Liver (tissue), 9 donors: Measurements from ENCODE around the gene CYSLTR2. TPM values are rescaled to one million over a fixed set of nuclear protein-coding genes. Genes with fewer than 3 reads are reported as not detected.

Source experiments
- DNase-seq: peaks from one replicate; pipeline ENCODE4 v3.0.0-alpha.2; 2017; ENCODE audit warnings: low spot score
- H3K27ac ChIP-seq, 2 donors: one replicate each; pipeline ENCODE4 v1.7.0; 2013; ENCODE audit warnings: inconsistent platforms in 2 of 2, low read length in 2 of 2, control low read depth in 1 of 2, low read depth in 1 of 2, mild to moderate bottlenecking in 1 of 2
- H3K27me3 ChIP-seq, 4 donors: one replicate each; pipeline versions ENCODE4 v1.6.1 to v1.7.0; 2013; ENCODE audit warnings: low read length in 3 of 4, inconsistent platforms in 1 of 4, mild to moderate bottlenecking in 1 of 4, moderate library complexity in 1 of 4; ENCODE audit not compliant: control insufficient read depth in 4 of 4, insufficient read depth in 4 of 4
- H3K36me3 ChIP-seq, 4 donors: one replicate each; pipeline versions ENCODE4 v1.6.1 to v1.7.0; 2013; ENCODE audit warnings: low read length in 3 of 4, mild to moderate bottlenecking in 3 of 4, low read depth in 1 of 4, moderate library complexity in 1 of 4; ENCODE audit not compliant: control insufficient read depth in 4 of 4, insufficient read depth in 3 of 4
- H3K4me1 ChIP-seq, 4 donors: one replicate each; pipeline versions ENCODE4 v1.6.1 to v1.7.0; 2013; ENCODE audit warnings: low read length in 3 of 4, mild to moderate bottlenecking in 3 of 4, moderate library complexity in 1 of 4; ENCODE audit not compliant: control insufficient read depth in 4 of 4, insufficient read depth in 4 of 4
- H3K4me3 ChIP-seq, 3 donors: one replicate each; pipeline versions ENCODE4 v1.6.1 to v1.7.0; 2013; ENCODE audit warnings: low read length in 3 of 3, control low read depth in 1 of 3, low read depth in 1 of 3, mild to moderate bottlenecking in 1 of 3
- H3K9ac ChIP-seq, 2 donors: one replicate each; pipeline ENCODE4 v1.7.0; 2013; ENCODE audit warnings: low read length in 2 of 2, mild to moderate bottlenecking in 2 of 2, moderate library complexity in 2 of 2, control low read depth in 1 of 2, low read depth in 1 of 2
- H3K9me3 ChIP-seq, 4 donors: one replicate each; pipeline versions ENCODE4 v1.6.1 to v1.7.0; 2013; ENCODE audit warnings: low read length in 3 of 4; ENCODE audit not compliant: control insufficient read depth in 4 of 4
- EGR1 ChIP-seq, 2 donors: IDR thresholded peaks; 2 replicates each; pipeline ENCODE4 v1.6.1; 2016 to 2018; ENCODE audit warnings: antibody characterized with exemption in 2 of 2, low read depth in 2 of 2
- FOXA2 ChIP-seq: IDR thresholded peaks from 2 replicates; pipeline ENCODE4 v1.6.1; 2016; ENCODE audit warnings: antibody characterized with exemption
- GABPA ChIP-seq, 2 donors: IDR thresholded peaks in 1 of 2; conservative IDR thresholded peaks in 1 of 2; 2 replicates each; pipeline ENCODE4 v1.6.1; 2016; ENCODE audit warnings: antibody characterized with exemption in 2 of 2, mild to moderate bottlenecking in 1 of 2, moderate library complexity in 1 of 2
- HNF4A ChIP-seq, 2 donors: conservative IDR thresholded peaks; 2 replicates each; pipeline ENCODE4 v1.6.1; 2016; ENCODE audit warnings: antibody characterized with exemption in 2 of 2, mild to moderate bottlenecking in 2 of 2
- JUND ChIP-seq, 2 donors: IDR thresholded peaks; 2 replicates each; pipeline ENCODE4 v1.6.1; 2016; ENCODE audit warnings: antibody characterized with exemption in 2 of 2
- NR2F2 ChIP-seq: IDR thresholded peaks from 2 replicates; pipeline ENCODE4 v1.6.1; 2016; ENCODE audit warnings: antibody characterized with exemption
- RXRA ChIP-seq, 2 donors: IDR thresholded peaks; 2 replicates each; pipeline ENCODE4 v1.6.1; 2017 to 2018; ENCODE audit warnings: antibody characterized with exemption in 2 of 2, mild to moderate bottlenecking in 1 of 2
- SP1 ChIP-seq: IDR thresholded peaks from 2 replicates; pipeline ENCODE4 v1.6.1; 2018; ENCODE audit warnings: antibody characterized with exemption, mild to moderate bottlenecking
- TAF1 ChIP-seq: conservative IDR thresholded peaks from 2 replicates; pipeline ENCODE4 v1.6.1; 2016; ENCODE audit warnings: antibody characterized with exemption, mild to moderate bottlenecking
- YY1 ChIP-seq: IDR thresholded peaks from 2 replicates; pipeline ENCODE4 v1.6.1; 2016; ENCODE audit warnings: antibody characterized with exemption, mild to moderate bottlenecking
- WGBS: extraction: QIAGEN DNeasy Blood & Tissue Kit; methylation state at CpG from one replicate; pipeline ENCODE4 v1.1.7; 2013; 5-methylcytosine and 5-hydroxymethylcytosine counted together
- polyA plus RNA-seq, 2 donors: library from polyadenylated mRNA; stranded (reverse) in 1 of 2; unstranded in 1 of 2; fragments of 200-250 nt in 1 of 2; fragments of >200 nt in 1 of 2; fragmentation: Nextera tagmentation in 1 of 2; extraction: Ambion mirVana in 1 of 2; gene quantifications; one replicate each; pipeline versions ENCODE4 v1.2.1 to v1.2.3, GENCODE V29; 2013 to 2015
- total RNA-seq, 2 donors: library from RNA; depleted of rRNA; stranded (reverse); fragments of >200 nt; gene quantifications; one replicate each; pipeline ENCODE4 v1.2.3, GENCODE V29; 2014
- TF ChIP-seq, protein P1 (sequence below): IDR thresholded peaks from 2 replicates; pipeline ENCODE4 v1.6.1; 2016; ENCODE audit warnings: antibody characterized with exemption
- TF ChIP-seq, protein P2 (sequence below): IDR thresholded peaks from 2 replicates; pipeline ENCODE4 v1.6.1; 2016; ENCODE audit warnings: antibody characterized with exemption, mild to moderate bottlenecking
- TF ChIP-seq, protein P3 (sequence below): IDR thresholded peaks from 2 replicates; pipeline ENCODE4 v1.6.1; 2016; ENCODE audit warnings: antibody characterized with exemption
- TF ChIP-seq, protein P4 (sequence below): IDR thresholded peaks from 2 replicates; pipeline ENCODE4 v1.6.1; 2016; ENCODE audit warnings: antibody characterized with exemption
- donor health status: healthy.
- donor health status: healthy.
- donor health status: healthy.
- donor health status: healthy.
- donor health status: healthy.

CYSLTR2 gene
- total and polyA plus RNA-seq, 4 donors: 0.07 to 0.37 (median 0.15) TPM

DNA sequence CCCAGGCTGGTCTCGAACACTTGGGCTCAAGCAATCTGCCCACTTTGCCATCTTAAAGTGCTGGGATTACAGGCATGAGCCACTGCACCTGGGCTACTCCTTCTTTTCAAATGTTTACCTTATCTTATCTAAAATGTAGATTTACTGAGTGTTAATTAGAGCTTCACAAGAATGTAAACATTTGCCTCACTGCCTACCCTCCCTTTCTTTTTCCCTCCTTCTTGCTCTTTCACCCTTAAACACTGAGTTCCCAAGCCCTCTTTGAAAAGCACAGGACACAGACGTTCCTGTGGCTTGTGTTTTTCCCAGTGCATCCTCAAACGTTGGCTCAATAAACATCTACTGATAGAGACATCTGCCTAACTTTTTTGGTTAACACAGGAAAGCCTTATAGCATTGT lies 32.7 kb upstream of the CYSLTR2 start:
- H3K9me3 ChIP-seq: peaks cover 0 to 12% (median 2%) of the 10 kb centered on the region in 4 donors
- no peak for DNase-seq
- peaks cover 0 to 11% (median 5%) of the 10 kb centered on the region in 4 donors for H3K4me1 ChIP-seq
- H3K9ac ChIP-seq: no peak overlapping the region
- H3K36me3 ChIP-seq: no peaks in the 10 kb centered on the region
- H3K27ac ChIP-seq: no peak overlapping the region
- 70% methylated on average over 3 of the region's 3 CpGs for WGBS
- TF ChIP-seq YY1 (no peak), GABPA (IDR thresholded peaks at IDR 0.05 in 1 of 2, conservative IDR thresholded peaks at IDR 0.05 in 1 of 2) (no peak), RXRA (IDR thresholded peaks at IDR 0.05) (no peak)
- TF ChIP-seq, protein P1, sequence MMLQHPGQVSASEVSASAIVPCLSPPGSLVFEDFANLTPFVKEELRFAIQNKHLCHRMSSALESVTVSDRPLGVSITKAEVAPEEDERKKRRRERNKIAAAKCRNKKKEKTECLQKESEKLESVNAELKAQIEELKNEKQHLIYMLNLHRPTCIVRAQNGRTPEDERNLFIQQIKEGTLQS: no peak
- H3K27me3 ChIP-seq: no peaks in the 10 kb centered on the region
- H3K4me3 ChIP-seq: no peak overlapping the region

DNA sequence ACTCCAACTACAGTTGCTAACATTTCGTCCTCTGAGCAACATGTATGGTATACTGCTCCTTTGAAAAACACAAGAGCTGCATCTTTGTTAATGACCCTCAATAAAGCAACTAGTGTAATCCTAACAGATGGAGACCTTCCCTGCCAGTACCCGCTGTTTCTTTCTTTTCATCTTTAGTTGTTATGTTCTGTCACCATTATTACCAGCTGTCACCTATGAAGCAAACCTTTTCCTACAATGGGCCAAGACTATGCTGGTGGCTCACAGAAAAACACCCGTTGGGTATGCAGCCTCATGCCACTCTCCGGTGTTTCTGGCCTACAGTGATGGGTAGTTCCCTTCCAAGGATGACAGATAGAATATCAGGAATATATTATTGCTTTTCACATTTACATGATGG lies 29.7 kb upstream of the CYSLTR2 start:
- Histone ChIP-seq H3K9ac (no peak overlapping the region), H3K4me1 (peaks cover 2 to 16% (median 10%) of the 10 kb centered on the region in 4 donors), H3K4me3 (no peak overlapping the region), H3K36me3 (no peaks in the 10 kb centered on the region), H3K27me3 (no peaks in the 10 kb centered on the region), H3K27ac (no peak overlapping the region), H3K9me3 (peaks cover 0 to 12% (median 2%) of the 10 kb centered on the region in 4 donors)
- TF ChIP-seq JUND (IDR thresholded peaks at IDR 0.05) (no peak), HNF4A (conservative IDR thresholded peaks at IDR 0.05) (no peak), SP1 (no peak), NR2F2 (no peak), FOXA2 (no peak), EGR1 (IDR thresholded peaks at IDR 0.05; ENCODE audit: low read depth in 2 of 2) (no peak), RXRA (IDR thresholded peaks at IDR 0.05) (no peak), TAF1 (no peak), YY1 (no peak), GABPA (IDR thresholded peaks at IDR 0.05 in 1 of 2, conservative IDR thresholded peaks at IDR 0.05 in 1 of 2) (no peak)
- TF ChIP-seq, protein P2, sequence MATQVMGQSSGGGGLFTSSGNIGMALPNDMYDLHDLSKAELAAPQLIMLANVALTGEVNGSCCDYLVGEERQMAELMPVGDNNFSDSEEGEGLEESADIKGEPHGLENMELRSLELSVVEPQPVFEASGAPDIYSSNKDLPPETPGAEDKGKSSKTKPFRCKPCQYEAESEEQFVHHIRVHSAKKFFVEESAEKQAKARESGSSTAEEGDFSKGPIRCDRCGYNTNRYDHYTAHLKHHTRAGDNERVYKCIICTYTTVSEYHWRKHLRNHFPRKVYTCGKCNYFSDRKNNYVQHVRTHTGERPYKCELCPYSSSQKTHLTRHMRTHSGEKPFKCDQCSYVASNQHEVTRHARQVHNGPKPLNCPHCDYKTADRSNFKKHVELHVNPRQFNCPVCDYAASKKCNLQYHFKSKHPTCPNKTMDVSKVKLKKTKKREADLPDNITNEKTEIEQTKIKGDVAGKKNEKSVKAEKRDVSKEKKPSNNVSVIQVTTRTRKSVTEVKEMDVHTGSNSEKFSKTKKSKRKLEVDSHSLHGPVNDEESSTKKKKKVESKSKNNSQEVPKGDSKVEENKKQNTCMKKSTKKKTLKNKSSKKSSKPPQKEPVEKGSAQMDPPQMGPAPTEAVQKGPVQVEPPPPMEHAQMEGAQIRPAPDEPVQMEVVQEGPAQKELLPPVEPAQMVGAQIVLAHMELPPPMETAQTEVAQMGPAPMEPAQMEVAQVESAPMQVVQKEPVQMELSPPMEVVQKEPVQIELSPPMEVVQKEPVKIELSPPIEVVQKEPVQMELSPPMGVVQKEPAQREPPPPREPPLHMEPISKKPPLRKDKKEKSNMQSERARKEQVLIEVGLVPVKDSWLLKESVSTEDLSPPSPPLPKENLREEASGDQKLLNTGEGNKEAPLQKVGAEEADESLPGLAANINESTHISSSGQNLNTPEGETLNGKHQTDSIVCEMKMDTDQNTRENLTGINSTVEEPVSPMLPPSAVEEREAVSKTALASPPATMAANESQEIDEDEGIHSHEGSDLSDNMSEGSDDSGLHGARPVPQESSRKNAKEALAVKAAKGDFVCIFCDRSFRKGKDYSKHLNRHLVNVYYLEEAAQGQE: no peak
- TF ChIP-seq, protein P3, sequence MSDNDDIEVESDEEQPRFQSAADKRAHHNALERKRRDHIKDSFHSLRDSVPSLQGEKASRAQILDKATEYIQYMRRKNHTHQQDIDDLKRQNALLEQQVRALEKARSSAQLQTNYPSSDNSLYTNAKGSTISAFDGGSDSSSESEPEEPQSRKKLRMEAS: no peak
- TF ChIP-seq, protein P4, sequence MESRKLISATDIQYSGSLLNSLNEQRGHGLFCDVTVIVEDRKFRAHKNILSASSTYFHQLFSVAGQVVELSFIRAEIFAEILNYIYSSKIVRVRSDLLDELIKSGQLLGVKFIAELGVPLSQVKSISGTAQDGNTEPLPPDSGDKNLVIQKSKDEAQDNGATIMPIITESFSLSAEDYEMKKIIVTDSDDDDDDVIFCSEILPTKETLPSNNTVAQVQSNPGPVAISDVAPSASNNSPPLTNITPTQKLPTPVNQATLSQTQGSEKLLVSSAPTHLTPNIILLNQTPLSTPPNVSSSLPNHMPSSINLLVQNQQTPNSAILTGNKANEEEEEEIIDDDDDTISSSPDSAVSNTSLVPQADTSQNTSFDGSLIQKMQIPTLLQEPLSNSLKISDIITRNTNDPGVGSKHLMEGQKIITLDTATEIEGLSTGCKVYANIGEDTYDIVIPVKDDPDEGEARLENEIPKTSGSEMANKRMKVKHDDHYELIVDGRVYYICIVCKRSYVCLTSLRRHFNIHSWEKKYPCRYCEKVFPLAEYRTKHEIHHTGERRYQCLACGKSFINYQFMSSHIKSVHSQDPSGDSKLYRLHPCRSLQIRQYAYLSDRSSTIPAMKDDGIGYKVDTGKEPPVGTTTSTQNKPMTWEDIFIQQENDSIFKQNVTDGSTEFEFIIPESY: no peak
- TF ChIP-seq, protein P1: no peak
- WGBS: 94% methylated on average over 4 of the region's 4 CpGs
- DNase-seq: no peak
